A549 (cell line): ENCODE results near the gene SLC39A3.

ENCODE experiments used
- CBX8 ChIP-seq: fragments of 200-600 bp; sonication (generic); IDR thresholded peaks from 2 replicates; pipeline ENCODE4 v1.6.1; 2016
- CTCF ChIP-seq: fragments of >200 bp; sonication (Bioruptor Twin); formaldehyde crosslinking; IDR thresholded peaks from 3 replicates; pipeline ENCODE4 v1.5.1; 2016
- EP300 ChIP-seq, 2 experiments: fragments of >200 bp; sonication (Bioruptor Twin); formaldehyde crosslinking; IDR thresholded peaks; 2 replicates in 1 of 2; 3 replicates in 1 of 2; pipeline ENCODE4 v1.6.1; 2016 to 2017
- HOXB13 ChIP-seq: fragments of 250-450 bp; sonication (Bioruptor Pico); IDR thresholded peaks from 2 replicates; pipeline ENCODE4 v1.5.0; 2020; ENCODE audit warnings: low read depth, mild to moderate bottlenecking, moderate library complexity
- MAX ChIP-seq: IDR thresholded peaks from 2 replicates; pipeline ENCODE4 v1.6.1; 2012
- MAZ ChIP-seq: fragments of 150-350 bp; IDR thresholded peaks from 2 replicates; pipeline ENCODE4 v1.6.1; 2014; ENCODE audit warnings: antibody characterized with exemption, low read depth, low read length, borderline replicate concordance
- POLR2A ChIP-seq: IDR thresholded peaks from 2 replicates; pipeline ENCODE4 v1.6.1; 2012; ENCODE audit warnings: mild to moderate bottlenecking, low read length
- RAD21 ChIP-seq, 2 experiments: fragments of >200 bp in 1 of 2; sonication (Bioruptor Twin) in 1 of 2; formaldehyde crosslinking in 1 of 2; IDR thresholded peaks in 1 of 2; conservative IDR thresholded peaks in 1 of 2; 2 replicates in 1 of 2; 3 replicates in 1 of 2; pipeline ENCODE4 v1.6.1; 2012 to 2018; ENCODE audit warnings: inconsistent platforms in 1 of 2
- RNF2 ChIP-seq: fragments of 200-600 bp; sonication (generic); IDR thresholded peaks from 2 replicates; pipeline ENCODE4 v1.6.1; 2016; ENCODE audit warnings: low read depth, mild to moderate bottlenecking, antibody characterized with exemption, moderate library complexity, borderline replicate concordance

GRCh38 chr19:2728783-2729387, 10.9 kb downstream of the SLC39A3 start:
- no peak for TF ChIP-seq CBX8
- no peak for TF ChIP-seq EP300 (IDR thresholded peaks at IDR 0.05)
- TF ChIP-seq HOXB13 (CRISPR knock-in tag) = no peak
- no peak for TF ChIP-seq CTCF
- no peak for TF ChIP-seq RNF2
- no peak for TF ChIP-seq POLR2A
- no peak for TF ChIP-seq RAD21 (conservative IDR thresholded peaks at IDR 0.05 in 1 of 2, IDR thresholded peaks at IDR 0.05 in 1 of 2)
- no peak for TF ChIP-seq MAZ
- TF ChIP-seq MAX = no peak
